HFF-Myc (cell line): Measurements from ENCODE around the gene PIGN.

Source experiments
- DNase-seq: peaks from one replicate; pipeline ENCODE4 v3.0.0-alpha.2; 2011; ENCODE audit warnings: low read depth; ENCODE audit errors: extremely low read depth
- H3K4me3 ChIP-seq: replicated peaks from 2 replicates; pipeline ENCODE4 v1.5.1; 2011; ENCODE audit warnings: low read depth, mild to moderate bottlenecking, control low read depth, low read length
- TF ChIP-seq, protein P1 (sequence below): IDR thresholded peaks from 2 replicates; pipeline ENCODE4 v1.5.1; 2012; ENCODE audit warnings: mild to moderate bottlenecking, low read depth, low read length, control low read depth; ENCODE audit errors: missing control alignments

PIGN gene

DNA sequence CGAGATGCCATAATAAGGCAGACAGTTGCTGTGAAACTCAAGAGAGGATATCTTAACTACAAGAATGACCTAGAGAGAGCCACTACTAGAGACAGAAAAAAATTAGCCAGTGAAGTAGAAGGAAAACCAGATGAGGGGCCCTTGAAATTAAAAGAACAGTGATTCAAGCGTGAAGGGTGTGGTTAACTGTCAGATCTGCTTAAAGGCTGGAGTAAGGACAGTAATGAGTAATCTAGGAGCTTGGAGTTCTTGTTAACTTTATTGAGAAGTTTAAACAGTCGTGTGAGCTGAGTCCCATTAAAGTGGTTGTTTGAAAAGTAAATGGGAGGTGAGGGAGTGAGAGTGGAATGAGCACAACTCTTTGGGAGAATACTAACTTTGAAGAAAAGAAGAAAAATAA is 21.3 kb downstream of the PIGN start:
- H3K4me3 ChIP-seq: no peak overlapping the region
- TF ChIP-seq, protein P1, sequence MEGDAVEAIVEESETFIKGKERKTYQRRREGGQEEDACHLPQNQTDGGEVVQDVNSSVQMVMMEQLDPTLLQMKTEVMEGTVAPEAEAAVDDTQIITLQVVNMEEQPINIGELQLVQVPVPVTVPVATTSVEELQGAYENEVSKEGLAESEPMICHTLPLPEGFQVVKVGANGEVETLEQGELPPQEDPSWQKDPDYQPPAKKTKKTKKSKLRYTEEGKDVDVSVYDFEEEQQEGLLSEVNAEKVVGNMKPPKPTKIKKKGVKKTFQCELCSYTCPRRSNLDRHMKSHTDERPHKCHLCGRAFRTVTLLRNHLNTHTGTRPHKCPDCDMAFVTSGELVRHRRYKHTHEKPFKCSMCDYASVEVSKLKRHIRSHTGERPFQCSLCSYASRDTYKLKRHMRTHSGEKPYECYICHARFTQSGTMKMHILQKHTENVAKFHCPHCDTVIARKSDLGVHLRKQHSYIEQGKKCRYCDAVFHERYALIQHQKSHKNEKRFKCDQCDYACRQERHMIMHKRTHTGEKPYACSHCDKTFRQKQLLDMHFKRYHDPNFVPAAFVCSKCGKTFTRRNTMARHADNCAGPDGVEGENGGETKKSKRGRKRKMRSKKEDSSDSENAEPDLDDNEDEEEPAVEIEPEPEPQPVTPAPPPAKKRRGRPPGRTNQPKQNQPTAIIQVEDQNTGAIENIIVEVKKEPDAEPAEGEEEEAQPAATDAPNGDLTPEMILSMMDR: no peak
- no peak for DNase-seq

- H3K4me3 ChIP-seq: no peak overlapping the region
- TF ChIP-seq, protein P1: no peak
- DNase-seq: no peak
These were observed 21.9 kb downstream of the PIGN start for GRCh38 chr18:62164855-62165487.

- no peak overlapping the region for H3K4me3 ChIP-seq
- DNase-seq: no peak
- TF ChIP-seq, protein P1: no peak
These were observed 22.5 kb downstream of the PIGN start for GRCh38 chr18:62164310-62164709.

GRCh38 chr18:62157843-62158242 is 29.0 kb downstream of the PIGN start:
- TF ChIP-seq, protein P1: no peak
- no peak overlapping the region for H3K4me3 ChIP-seq
- no peak for DNase-seq

- DNase-seq: no peak
- TF ChIP-seq, protein P1: no peak
- no peak overlapping the region for H3K4me3 ChIP-seq
These were observed 34.0 kb downstream of the PIGN start for GRCh38 chr18:62152844-62153243.

GRCh38 chr18:62151068-62151771 is 35.6 kb downstream of the PIGN start:
- TF ChIP-seq, protein P1: no peak
- H3K4me3 ChIP-seq: no peak overlapping the region
- DNase-seq: no peak
